ENCODE measurements around the gene ERCC6.

DNA sequence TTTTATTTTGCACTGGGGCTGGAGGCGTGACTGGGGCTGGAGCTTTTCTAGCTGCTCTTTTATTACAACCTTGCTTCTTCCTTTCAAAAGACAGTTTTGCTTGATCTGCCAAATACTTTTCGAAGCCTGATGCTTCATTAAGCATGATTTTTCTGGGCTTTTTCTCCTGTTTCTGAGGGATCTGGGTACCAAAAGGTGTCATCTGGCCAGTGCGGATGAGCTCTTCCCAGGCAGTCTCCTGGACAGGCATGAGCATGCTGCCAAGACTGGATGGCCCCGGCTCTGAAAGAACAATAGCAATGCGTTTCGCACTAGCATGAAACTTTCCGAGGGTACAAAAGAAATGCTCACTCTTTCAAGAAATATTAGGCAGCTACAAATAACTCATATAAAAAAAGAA, 14.4 kb downstream of the ERCC6 start:
- TF ChIP-seq, protein P1, sequence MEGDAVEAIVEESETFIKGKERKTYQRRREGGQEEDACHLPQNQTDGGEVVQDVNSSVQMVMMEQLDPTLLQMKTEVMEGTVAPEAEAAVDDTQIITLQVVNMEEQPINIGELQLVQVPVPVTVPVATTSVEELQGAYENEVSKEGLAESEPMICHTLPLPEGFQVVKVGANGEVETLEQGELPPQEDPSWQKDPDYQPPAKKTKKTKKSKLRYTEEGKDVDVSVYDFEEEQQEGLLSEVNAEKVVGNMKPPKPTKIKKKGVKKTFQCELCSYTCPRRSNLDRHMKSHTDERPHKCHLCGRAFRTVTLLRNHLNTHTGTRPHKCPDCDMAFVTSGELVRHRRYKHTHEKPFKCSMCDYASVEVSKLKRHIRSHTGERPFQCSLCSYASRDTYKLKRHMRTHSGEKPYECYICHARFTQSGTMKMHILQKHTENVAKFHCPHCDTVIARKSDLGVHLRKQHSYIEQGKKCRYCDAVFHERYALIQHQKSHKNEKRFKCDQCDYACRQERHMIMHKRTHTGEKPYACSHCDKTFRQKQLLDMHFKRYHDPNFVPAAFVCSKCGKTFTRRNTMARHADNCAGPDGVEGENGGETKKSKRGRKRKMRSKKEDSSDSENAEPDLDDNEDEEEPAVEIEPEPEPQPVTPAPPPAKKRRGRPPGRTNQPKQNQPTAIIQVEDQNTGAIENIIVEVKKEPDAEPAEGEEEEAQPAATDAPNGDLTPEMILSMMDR (IDR thresholded peaks at IDR 0.05), result no peak
- TF ChIP-seq POLR2A (IDR thresholded peaks at IDR 0.05), result no peak
